GM10847 (cell line): Measurements from ENCODE around the gene SLC30A9.

ENCODE experiments used
- POLR2A ChIP-seq: IDR thresholded peaks from 2 replicates; pipeline ENCODE4 v1.6.1; 2011; ENCODE audit not compliant: insufficient read length; ENCODE audit errors: extremely low read depth

The SLC30A9 gene

GRCh38 chr4:41990365-41991111, at the start of gene SLC30A9:
TSS of gene SLC30A9 (plus strand) at chr4:41990530. CDS start at chr4:41990652, 122 bp downstream.
- peak; percentile 87 for TF ChIP-seq POLR2A

- no peak for TF ChIP-seq POLR2A
Observed at GRCh38 chr4:41940834-41941233, 49.5 kb upstream of the SLC30A9 start.

GRCh38 chr4:41943506-41943905, 46.8 kb upstream of the SLC30A9 start:
- TF ChIP-seq POLR2A = no peak

- no peak for TF ChIP-seq POLR2A
Observed at GRCh38 chr4:41944089-41944488, 46.2 kb upstream of the SLC30A9 start.

GRCh38 chr4:41949531-41949930, 40.8 kb upstream of the SLC30A9 start:
- TF ChIP-seq POLR2A = no peak

- no peak for TF ChIP-seq POLR2A
Observed at GRCh38 chr4:41957634-41958033, 32.7 kb upstream of the SLC30A9 start.

- TF ChIP-seq POLR2A = no peak
Observed at GRCh38 chr4:41963105-41963504, 27.2 kb upstream of the SLC30A9 start.

GRCh38 chr4:41964401-41964800, 25.9 kb upstream of the SLC30A9 start:
- TF ChIP-seq POLR2A = no peak

GRCh38 chr4:41967392-41967791, 22.9 kb upstream of the SLC30A9 start:
- no peak for TF ChIP-seq POLR2A

- no peak for TF ChIP-seq POLR2A
Observed at GRCh38 chr4:41969671-41970070, 20.7 kb upstream of the SLC30A9 start.

- no peak for TF ChIP-seq POLR2A
Observed at GRCh38 chr4:41975341-41975740, 15.0 kb upstream of the SLC30A9 start.

GRCh38 chr4:41976775-41977516, 13.4 kb upstream of the SLC30A9 start:
- no peak for TF ChIP-seq POLR2A

GRCh38 chr4:41977709-41978108, 12.6 kb upstream of the SLC30A9 start:
- no peak for TF ChIP-seq POLR2A

- no peak for TF ChIP-seq POLR2A
Observed at GRCh38 chr4:41981456-41981855, 8.9 kb upstream of the SLC30A9 start, which contains the start of gene DCAF4L1. TSS of gene DCAF4L1 (plus strand) at chr4:41981756. CDS start at chr4:41981793, 37 bp downstream.

- no peak for TF ChIP-seq POLR2A
Observed at GRCh38 chr4:41982716-41983115, 7.6 kb upstream of the SLC30A9 start.

GRCh38 chr4:41985151-41985550, 5.2 kb upstream of the SLC30A9 start:
- no peak for TF ChIP-seq POLR2A
